ENCODE results near the gene ROBO1.
A peak's percentile ranks its signal among the peaks of the same experiment; 100 is the strongest.

ROBO1 gene

GRCh38 chr3:79028916-79029315 lies 738.9 kb downstream of the ROBO1 start:
- no peak overlapping the region for H3K4me3 Mint-ChIP-seq
- no peaks in the 10 kb centered on the region for H3K27me3 Mint-ChIP-seq (ENCODE audit: low read depth, poor library complexity)
- H3K27ac Mint-ChIP-seq: no peak overlapping the region
- peaks cover 46% of the 10 kb centered on the region for H3K4me1 Mint-ChIP-seq
- DNase-seq: no peak
- no peaks in the 10 kb centered on the region for H3K36me3 Mint-ChIP-seq (ENCODE audit: low read depth)
- H3K9me3 Mint-ChIP-seq: no peaks in the 10 kb centered on the region
- TF ChIP-seq CTCF (IDR thresholded peaks at IDR 0.05): no peak

GRCh38 chr3:79027593-79027992 lies 740.2 kb downstream of the ROBO1 start:
- no peak overlapping the region for H3K4me3 Mint-ChIP-seq
- peaks cover 42% of the 10 kb centered on the region for H3K4me1 Mint-ChIP-seq
- no peaks in the 10 kb centered on the region for H3K36me3 Mint-ChIP-seq (ENCODE audit: low read depth)
- no peaks in the 10 kb centered on the region for H3K9me3 Mint-ChIP-seq
- DNase-seq: no peak
- no peaks in the 10 kb centered on the region for H3K27me3 Mint-ChIP-seq (ENCODE audit: low read depth, poor library complexity)
- H3K27ac Mint-ChIP-seq: no peak overlapping the region
- no peak for TF ChIP-seq CTCF (IDR thresholded peaks at IDR 0.05)

GRCh38 chr3:79019924-79020173 lies 747.9 kb downstream of the ROBO1 start:
- DNase-seq: no peak
- peaks cover 29% of the 10 kb centered on the region for H3K4me1 Mint-ChIP-seq
- peaks cover 6% of the 10 kb centered on the region for H3K27me3 Mint-ChIP-seq (ENCODE audit: low read depth, poor library complexity)
- peaks cover 8% of the 10 kb centered on the region for H3K9me3 Mint-ChIP-seq
- no peak for TF ChIP-seq CTCF (IDR thresholded peaks at IDR 0.05)
- peak overlapping the region; percentile 100 for H3K27ac Mint-ChIP-seq
- H3K36me3 Mint-ChIP-seq (ENCODE audit: low read depth): no peaks in the 10 kb centered on the region
- no peak overlapping the region for H3K4me3 Mint-ChIP-seq

- Mint-ChIP-seq H3K4me3 (no peak overlapping the region), H3K27me3 (ENCODE audit: low read depth, poor library complexity) (peaks cover 6% of the 10 kb centered on the region)
- DNase-seq: peak; percentile 74
Measured at GRCh38 chr3:79019137-79019923, 748.5 kb downstream of the ROBO1 start.

GRCh38 chr3:79018671-79019136 lies 749.1 kb downstream of the ROBO1 start:
- peaks cover 38% of the 10 kb centered on the region for H3K4me1 Mint-ChIP-seq
- no peak for TF ChIP-seq CTCF (IDR thresholded peaks at IDR 0.05)
- no peak overlapping the region for H3K4me3 Mint-ChIP-seq
- peak; percentile 69 for DNase-seq
- peaks cover 8% of the 10 kb centered on the region for H3K9me3 Mint-ChIP-seq
- peaks cover 6% of the 10 kb centered on the region for H3K27me3 Mint-ChIP-seq (ENCODE audit: low read depth, poor library complexity)
- no peaks in the 10 kb centered on the region for H3K36me3 Mint-ChIP-seq (ENCODE audit: low read depth)
- H3K27ac Mint-ChIP-seq: no peak overlapping the region

More at GRCh38 chr3:79019137-79019923, 748.5 kb downstream of the ROBO1 start:
- Mint-ChIP-seq H3K9me3 (peaks cover 8% of the 10 kb centered on the region), H3K27ac (peak overlapping the region; percentile 100), H3K4me1 (peaks cover 32% of the 10 kb centered on the region), H3K36me3 (ENCODE audit: low read depth) (no peaks in the 10 kb centered on the region)
- TF ChIP-seq CTCF (IDR thresholded peaks at IDR 0.05): no peak

GRCh38 chr3:79018265-79018664 lies 749.5 kb downstream of the ROBO1 start:
- Mint-ChIP-seq H3K27me3 (ENCODE audit: low read depth, poor library complexity) (peaks cover 6% of the 10 kb centered on the region), H3K4me1 (peaks cover 40% of the 10 kb centered on the region), H3K4me3 (no peak overlapping the region), H3K36me3 (ENCODE audit: low read depth) (no peaks in the 10 kb centered on the region), H3K9me3 (peaks cover 8% of the 10 kb centered on the region), H3K27ac (no peak overlapping the region)
- no peak for DNase-seq
- TF ChIP-seq CTCF (IDR thresholded peaks at IDR 0.05): no peak
